ENCODE measurements around the gene FHIT.
"Not testable (repeated sequence)": the region's sequence is repeated elsewhere in the genome, so short reads cannot be mapped to it uniquely, and the experiment has no call there.

FHIT gene

DNA sequence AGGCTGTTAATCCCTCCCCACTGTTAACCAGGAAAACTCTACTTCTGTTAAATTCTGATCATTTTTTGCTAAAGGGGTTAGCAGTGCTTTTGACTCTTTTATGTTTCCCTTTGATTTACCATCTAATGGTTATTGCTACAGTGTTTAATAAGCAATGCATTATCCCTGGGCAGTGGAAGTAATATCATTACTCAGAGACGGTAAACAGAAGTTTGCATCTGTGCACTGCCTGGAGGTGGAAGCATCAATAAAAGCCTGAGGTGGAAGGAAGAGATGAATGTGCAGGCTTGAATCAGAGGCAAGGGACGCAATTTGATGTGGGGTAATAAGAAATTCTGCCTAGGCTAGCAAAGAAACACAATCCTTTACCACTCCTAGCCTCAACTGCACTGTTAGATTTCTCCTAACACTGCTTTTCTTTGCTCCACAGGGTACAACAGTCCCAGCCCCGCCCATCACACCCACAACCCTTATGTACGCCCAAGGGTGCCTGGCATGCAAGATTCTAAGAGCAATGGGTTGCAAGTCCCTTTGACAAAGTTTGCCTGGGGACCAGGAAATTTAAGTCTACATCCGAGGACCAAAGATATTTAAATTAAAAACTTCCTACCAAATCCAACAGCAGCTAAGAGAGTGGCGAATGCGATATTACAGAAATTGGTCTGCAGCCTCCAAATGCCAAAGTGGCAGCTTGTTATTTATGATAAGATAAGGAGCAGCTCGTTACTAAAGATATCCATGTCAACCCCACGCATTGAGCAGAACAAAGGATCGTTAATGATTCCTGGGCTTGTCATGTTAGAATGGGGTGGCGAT lies 261.4 kb downstream of the FHIT start:
- DNase-seq (ENCODE audit: low read depth), result no peak

DNA sequence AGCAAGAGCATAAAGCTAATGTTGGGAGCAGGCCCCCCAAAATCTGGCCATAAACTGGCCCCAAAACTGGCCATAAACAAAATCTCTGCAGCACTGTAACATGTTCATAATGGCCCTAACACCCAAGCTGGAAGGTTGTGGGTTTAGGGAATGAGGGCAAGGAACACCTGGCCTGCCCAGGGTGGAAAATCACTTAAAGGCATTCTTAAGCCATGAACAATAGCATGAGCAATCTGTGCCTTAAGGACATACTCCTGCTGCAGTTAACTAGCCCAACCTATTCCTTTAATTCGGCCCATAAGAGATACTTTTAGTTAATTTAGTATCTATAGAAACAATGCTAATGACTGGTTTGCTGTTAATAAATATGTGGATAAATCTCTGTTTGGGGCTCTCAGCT lies 264.1 kb downstream of the FHIT start:
- not testable (repeated sequence) for DNase-seq (ENCODE audit: low read depth)

- no peak for DNase-seq (ENCODE audit: low read depth)
Observed at GRCh38 chr3:60986552-60986951, 264.7 kb downstream of the FHIT start.

- no peak for DNase-seq (ENCODE audit: low read depth)
Observed at GRCh38 chr3:60983906-60984305, 267.3 kb downstream of the FHIT start.

GRCh38 chr3:60980342-60980692 lies 270.9 kb downstream of the FHIT start:
- DNase-seq (ENCODE audit: low read depth), result no peak

DNA sequence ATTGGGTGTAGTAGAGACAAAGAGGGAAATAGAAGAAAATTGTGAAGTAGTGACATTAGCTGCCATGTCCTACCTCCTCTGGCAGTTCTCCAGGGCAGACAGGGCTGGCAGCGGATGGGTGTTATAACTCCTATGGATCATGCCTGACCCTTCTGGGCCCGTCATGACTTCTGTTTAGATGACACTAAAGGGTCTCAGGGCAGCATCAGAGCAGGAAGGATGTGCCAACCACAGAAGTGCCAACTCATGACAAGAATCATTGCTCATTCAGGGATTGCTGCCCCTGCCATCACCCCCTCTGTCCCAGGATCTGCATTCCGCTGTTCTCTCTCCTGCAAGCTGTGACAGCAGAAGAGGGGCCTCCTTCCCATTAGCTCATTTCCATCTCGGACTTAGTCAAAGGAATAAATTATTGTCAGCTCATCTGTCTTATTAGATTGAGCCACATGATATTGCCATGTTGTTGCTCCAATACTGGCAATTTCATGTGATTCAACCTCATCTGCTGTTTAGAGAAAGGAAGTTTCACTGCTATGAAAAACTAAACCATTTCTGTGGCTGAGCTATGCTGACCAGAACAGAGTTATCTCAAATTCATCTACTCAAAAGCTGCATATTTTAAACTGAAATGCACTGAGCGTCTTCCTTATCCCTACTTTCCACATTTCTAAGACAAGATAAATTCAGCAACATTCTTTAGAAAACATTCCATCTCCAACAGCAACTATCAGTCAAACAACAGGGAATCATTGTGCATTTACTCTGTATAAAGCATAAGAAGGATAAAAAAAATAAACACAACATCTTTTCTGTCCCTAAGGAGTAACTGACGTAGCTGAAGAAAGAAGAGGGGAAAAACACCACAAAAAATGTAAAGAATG lies 271.6 kb downstream of the FHIT start:
- DNase-seq (ENCODE audit: low read depth), result no peak

- DNase-seq (ENCODE audit: low read depth), result no peak
Observed at GRCh38 chr3:60973321-60973720, 277.9 kb downstream of the FHIT start.

DNA sequence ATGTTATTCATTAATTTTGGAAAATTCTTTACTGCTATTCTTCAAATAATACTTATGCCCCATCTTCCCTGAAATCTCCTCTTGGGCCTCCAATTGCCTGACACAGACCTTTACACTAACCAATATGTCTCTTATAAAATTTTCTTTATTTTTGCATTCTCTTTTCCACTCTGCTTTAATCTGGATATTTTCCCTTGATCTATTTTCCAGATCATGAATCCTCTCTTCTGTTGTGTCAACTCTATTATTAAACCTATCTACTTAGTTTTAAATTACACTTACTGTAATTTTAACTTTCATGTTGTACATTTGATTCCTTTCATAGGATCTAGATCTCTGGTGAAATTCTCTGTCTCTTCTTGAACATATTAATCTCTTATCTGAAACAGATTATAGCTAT lies 278.7 kb downstream of the FHIT start:
- DNase-seq (ENCODE audit: low read depth), result no peak

DNA sequence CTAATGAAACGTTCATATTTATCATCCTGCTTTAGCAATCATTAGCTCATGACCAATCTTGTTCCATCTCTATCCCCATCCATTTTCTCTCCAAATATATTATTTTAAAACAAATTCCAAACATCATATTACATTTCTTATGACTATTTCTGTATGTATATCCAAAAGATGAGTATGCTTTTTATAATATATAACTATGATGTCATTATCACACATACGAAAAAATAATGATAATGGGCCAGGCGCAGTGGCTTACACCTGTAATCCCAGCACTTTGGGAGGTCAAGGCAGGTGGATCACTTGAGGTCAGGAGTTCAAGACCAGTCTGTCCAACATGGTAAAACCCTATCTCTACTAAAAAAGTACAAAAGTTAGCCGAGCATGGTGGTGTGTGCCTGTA lies 280.4 kb downstream of the FHIT start:
- DNase-seq (ENCODE audit: low read depth), result no peak

GRCh38 chr3:60967141-60967540 lies 284.1 kb downstream of the FHIT start:
- no peak for DNase-seq (ENCODE audit: low read depth)

DNA sequence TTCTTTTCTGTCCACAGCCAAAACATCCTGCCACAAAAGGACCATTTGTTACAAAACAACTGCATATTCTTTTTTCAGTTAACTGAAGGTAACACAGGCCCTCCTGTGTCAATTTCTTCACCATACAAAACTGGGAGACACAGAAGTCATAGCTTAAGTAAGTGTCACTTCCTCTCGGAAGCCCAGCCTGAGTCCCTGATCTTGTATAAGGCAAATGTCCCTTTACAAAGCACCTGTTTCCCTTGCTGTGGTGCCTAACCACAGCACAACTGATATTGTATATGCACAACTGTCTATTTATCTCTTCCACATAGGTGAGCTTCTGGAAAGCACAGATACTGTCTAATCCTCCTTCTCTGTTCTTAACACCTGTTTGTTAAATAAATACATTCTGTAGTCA lies 293.7 kb downstream of the FHIT start:
- no peak for DNase-seq (ENCODE audit: low read depth)

DNA sequence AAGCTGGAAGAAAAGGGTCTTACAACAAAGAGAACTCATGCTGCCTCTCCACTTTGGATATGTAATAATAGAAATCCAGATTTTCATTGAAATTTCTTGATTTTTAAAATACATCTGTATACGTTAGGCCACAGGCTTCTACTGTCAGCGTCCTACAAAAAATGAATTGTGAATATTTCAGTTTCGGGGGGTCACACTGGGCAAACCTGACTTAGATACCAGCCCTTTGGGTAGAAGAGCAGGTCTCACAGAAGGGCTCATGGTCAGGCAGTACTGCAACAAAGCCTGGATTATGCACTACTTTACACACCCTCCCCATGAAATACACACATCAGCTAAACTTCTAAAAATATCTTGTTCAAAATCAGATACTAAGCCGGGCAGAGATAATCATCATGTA lies 294.5 kb downstream of the FHIT start:
- DNase-seq (ENCODE audit: low read depth), result no peak

DNA sequence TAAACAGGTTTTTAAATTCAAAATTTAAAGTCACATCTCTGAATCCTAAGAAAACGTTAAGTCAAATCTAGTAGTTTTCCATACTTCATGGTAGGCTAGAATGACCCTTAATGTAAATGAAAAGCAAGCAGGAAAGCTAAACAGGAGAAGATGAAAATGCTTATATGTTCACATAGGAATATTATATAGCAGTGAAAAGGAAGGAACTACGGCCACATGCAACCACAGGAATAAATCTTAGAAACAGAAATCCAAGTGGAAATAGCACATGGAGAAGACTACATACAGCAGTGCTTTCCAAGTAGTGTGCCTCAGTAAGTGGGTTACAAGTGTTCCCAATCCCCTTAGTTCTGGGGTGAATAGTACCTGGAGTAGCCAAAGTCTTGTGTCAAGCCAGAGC lies 296.2 kb downstream of the FHIT start:
- DNase-seq (ENCODE audit: low read depth), result no peak

- no peak for DNase-seq (ENCODE audit: low read depth)
Observed at GRCh38 chr3:60954048-60954447, 297.2 kb downstream of the FHIT start.

- DNase-seq (ENCODE audit: low read depth), result no peak
Observed at GRCh38 chr3:60953351-60953750, 297.9 kb downstream of the FHIT start.

- DNase-seq (ENCODE audit: low read depth), result no peak
Observed at GRCh38 chr3:60952055-60952454, 299.2 kb downstream of the FHIT start.

- no peak for DNase-seq (ENCODE audit: low read depth)
Observed at GRCh38 chr3:60949146-60949545, 302.1 kb downstream of the FHIT start.

DNA sequence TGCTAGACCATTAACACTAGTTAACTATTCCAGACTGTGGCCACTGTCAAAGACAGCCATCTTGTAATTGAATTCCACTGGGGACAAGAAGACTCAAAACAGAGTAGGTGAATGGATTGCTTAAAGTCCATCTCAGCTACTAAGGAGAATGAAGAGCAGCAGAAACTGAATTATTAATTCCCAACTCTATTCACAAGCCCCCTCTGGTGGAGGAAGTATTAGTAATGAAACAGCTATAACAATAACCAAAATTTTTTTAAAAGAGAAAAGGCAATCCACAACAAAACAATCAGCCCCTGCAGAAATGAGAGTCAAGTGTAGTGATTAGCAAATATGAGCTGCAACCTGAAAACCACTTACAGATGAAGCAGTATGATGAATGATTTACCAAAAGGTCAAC lies 302.8 kb downstream of the FHIT start:
- no peak for DNase-seq (ENCODE audit: low read depth)

DNA sequence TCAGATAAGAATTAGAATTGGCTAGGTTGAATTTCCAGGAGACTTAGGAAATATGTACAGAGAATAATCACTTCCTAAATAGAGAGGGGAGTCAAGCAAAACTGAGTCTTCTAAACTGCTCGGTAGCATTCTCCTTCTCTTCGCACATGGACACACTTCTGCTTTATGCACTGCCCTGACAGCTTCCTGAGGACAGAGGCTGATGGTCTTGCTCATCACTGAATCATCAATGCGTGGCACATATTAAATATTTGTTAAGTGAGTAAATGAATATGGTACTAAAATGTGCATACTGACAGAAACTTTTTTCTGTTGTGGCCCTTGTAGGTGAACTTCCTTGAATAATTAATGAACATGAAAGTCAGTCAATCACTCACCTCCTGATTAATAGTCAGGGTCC lies 315.5 kb downstream of the FHIT start:
- peak; percentile 25 for DNase-seq (ENCODE audit: low read depth)

DNA sequence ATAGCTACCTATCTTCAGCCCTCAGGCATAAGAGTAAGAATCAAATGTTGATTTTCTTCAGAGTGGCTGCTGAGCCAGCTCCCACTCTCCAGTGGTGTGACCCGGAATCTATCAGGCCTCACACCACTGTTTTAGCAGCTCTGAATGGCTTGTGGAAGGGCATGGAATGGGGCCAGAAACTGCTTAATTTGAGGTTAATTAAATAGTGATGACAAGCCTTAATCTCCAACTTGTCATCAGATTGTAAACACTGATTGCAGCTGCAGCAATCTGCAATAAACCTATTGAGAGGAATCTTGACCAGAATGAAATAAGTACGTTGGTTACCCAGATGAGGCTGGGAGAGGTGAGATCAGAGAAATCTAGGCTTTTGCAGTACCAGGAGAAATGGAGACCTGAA lies 317.4 kb downstream of the FHIT start:
- DNase-seq (ENCODE audit: low read depth), result no peak

GRCh38 chr3:60932643-60933042 lies 318.6 kb downstream of the FHIT start:
- no peak for DNase-seq (ENCODE audit: low read depth)

DNA sequence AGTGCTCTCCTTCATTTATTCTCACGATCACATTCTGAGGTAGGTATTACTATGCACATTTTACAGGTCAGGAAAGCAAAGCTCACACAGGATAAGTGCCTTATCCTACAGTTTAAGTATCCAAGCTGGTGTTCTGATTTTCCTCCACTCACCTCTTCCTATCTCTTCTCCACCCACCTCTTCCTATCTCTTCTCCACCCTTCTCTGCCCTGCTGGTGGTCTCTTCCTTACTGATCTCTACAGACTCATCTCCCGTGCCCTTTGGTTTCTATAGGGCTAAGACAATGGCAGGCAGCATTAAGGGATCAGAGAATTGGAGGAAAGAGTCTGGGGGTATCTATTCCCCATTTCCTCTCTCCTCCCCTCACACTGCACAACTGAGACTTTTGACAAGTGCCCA lies 319.1 kb downstream of the FHIT start:
- no peak for DNase-seq (ENCODE audit: low read depth)

DNA sequence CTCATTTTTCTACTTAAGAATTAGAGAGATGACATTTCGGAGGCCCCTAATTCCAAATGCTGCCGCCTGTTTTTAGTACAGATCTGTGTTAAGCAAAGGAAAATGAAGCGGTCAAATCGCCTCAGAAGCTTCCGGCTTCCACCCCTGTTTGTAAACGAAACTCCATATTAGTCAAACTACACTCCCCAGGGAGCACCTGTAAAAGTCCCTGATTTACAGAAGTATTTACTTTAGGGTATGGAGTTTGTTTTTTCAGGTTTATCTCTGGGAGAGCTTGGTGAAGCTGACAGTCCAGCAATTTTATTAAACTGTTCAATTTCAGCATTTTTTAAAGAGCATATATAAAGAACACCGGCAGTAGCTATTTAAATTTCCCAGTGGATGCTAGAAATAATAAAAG lies 319.8 kb downstream of the FHIT start:
- DNase-seq (ENCODE audit: low read depth), result no peak

DNA sequence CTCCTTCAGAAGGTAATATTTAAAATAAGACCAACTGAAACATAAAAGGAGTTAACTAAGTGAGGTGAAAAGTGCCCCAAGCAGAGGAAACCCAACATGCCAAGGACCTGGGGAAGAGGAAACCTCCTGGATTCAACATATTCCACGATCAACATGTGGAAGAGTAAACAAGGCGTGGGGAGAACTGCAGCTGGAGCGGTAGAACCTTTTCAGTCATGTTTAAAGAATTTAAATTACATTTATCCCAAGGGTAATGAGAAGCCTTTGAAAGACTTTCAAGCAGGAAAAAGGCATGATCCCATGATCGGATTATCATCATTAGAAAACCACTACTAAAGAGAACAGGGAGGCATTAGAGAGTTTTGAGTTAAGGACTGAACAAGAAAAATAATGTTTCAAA lies 330.7 kb downstream of the FHIT start:
- DNase-seq (ENCODE audit: low read depth), result no peak

Data from ELR (cell line).